NK-92 (cell line): ENCODE data around the gene PTPRG.

Experiments used
- DNase-seq: peaks from one replicate; lab custom pipeline; 2025; ENCODE audit not compliant: unreplicated experiment; lab: John Stamatoyannopoulos, UW

Gene PTPRG

DNA sequence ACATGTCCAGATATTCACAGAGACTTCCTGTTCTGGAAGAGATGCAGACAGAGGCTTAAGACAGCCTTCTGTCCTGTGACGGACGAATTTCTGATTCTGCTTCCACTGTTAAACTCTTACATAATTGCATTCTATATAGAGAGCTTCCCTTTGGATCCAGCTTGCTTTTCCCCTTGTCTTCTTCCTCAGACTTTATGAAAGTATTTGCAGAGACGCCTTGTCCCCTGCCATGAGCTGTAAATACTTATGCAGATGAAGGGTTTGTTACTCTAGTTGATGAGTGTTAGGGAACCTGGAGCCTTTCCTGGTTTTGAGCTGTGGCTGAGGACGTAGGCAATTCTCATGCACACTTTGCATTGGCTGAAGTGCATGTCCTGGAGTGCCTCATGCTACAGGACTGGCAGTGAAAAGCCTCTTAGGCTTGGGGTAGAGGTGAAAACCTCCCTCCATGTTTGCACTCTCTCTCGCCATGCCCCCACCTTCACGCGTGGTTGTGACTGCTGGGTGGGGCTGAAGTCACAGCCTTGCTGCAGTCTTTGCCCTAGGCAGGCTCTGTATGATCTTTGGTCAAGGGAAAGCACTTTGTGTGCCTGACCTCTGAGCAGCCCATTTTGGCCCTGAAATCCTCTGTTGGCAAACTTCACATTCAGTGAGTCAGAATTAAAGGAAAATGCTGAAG lies 286.6 kb downstream of the PTPRG start:
- no peak for DNase-seq

DNA sequence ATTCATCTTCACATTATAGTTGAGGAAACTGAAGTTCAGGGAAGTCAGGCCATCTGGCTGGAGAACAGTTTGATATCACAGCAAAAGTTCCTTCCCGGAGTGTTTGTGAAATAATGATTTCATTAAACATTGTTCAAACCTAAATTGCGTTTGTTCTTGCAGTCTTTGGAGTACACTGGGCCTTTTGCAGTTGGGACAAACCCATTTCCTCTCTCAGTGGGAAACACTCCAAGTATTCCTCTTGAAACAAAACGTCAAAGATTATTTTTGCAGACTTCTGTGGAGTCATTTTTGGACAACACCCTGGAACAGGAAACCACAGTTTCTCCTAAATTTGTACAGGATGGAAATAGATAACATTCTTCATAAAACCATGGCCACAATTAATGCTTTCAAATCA lies 287.5 kb downstream of the PTPRG start:
- no peak for DNase-seq

DNA sequence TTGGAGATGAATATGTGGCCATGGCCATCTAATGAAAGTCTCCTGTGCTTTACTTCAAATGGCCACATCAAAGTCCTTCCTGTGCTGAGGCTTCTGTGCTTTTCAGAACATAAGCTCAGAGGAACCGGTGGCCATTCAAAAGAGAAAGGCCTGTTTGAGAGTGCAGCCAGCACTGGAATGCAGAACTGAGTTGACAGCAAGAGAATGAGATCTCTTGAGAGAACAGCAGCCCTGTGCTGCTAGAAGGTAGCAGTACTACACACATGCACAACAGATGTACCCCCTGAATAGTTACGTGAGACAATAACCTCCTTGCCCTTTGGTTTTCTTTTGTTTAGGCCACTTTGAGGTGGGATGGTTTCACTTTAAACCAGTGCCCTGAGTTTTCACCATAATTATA lies 292.5 kb downstream of the PTPRG start:
- DNase-seq = no peak

DNA sequence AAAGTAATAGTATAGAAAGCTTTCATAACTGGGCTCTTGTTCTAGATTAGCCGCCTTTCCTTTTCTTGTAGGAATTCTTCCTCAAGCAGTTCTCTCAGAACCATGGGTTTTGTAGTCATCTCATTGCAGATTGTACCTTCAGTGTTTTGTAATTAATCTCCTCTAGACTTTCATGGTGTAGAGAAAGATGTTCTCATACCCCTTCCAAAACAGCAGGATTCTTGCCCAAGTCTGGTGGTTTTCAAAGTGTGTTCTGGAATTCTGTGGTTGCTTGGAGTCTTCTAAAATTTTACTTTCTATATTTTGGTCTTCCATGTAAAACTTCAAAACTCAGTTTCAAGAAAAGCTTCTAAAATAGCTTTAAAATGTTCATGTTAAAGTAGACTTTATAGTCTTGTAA lies 293.8 kb downstream of the PTPRG start:
- no peak for DNase-seq

DNA sequence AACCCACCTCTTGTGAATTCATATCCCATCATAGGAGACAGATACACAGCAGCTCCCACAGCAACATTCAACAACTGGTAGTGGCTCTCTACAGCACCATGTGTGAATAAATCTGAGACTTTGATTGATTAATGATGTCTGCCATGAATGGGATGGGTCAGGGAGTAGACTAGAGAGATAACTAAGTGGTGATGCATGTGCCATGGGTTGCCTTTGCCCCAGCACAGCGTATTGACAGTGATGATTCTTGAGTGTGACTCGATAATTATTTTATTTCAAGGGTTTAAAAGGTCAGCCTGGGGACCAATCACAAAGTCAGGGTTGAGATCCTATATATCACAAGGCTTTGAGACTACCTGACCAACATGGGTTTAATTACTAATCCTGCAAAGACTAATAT lies 295.9 kb downstream of the PTPRG start:
- DNase-seq = no peak

DNA sequence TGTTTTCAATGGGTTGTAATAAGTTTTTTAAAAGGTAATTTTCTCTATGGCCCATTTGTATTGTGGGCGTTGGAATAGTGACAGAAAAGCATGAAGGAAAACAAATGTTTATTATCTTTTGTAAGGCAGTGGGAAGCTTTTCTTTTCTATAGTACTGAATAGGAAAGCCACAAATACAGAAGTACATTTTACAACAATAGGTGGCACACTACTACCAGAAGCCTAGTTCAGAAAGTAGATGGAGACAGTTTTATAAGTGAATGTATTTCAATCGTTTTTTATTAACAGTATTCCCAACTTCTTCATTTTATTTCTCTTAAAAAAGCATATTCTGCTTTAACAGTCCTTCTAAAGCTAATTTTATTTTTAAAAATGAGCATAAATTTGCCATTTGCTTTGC lies 296.7 kb downstream of the PTPRG start:
- no peak for DNase-seq

DNA sequence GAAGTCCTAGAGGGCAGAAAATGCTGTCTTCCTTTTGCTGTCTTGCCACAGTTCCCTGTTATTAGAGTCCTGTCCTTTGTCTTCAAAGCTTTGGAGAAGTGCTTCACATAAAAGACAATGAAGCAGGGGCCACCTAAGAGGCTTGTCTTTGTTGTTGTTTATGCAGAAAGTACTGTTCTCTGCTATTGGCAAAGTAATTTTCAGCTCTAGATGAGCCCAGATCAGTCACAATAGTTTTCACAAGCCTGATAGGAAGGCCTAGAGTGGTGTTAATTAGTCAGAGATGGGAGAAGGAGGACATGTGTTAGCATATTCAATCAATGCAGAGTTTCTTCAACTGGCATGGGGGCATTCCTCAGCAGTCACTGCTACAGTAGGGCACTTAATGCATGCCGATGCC lies 300.0 kb downstream of the PTPRG start:
- no peak for DNase-seq

DNA sequence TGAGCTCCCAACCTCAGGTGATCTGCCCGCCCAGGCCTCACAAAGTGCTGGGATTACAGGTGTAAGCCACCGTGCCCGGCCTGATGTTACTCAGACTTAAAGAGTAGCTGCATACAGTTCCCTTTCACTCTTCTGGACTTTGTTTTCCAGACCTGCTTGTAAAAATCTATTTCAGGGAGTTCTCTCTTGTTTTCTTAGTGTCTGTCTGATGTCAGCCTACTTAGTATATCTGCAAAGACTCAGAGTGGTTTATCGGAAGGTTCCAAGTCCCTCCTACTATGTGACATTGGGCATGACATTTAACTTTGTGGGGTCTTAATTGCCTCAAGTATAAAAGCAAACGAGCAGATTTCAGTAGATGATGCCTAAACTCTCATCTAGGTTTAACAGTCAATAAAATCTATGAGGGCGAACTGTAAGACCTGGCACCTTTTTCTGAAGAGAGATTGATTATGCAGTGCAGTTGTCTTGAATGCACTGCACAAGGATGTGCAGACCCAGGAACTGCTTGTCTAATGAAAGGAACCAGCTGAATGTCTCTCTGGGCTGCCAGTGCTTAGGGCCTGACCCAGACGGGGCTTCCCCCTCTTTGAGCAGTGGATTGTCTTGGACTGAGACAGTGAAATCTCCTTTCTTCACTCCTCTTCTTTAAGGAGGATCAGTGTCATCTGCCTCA lies 301.4 kb downstream of the PTPRG start:
- no peak for DNase-seq

DNA sequence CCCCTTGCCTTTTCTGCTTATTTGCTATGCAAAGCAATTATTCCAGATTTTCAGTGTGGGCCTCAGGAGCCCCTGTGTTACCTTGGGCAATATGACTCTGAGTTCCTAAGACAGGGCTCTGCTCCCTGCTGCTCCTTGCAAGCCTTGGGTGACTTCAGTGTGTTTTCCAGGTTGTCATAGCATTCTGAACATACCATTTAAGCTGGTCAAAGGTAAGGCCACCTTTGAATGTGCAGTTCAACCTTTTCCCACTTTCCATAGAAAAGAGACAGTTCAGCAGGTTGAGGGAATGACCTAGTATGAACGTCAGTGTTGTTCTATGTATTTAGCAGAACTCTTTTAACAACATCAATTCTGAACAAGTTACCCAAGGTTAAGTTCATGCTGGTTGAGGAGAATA lies 302.2 kb downstream of the PTPRG start:
- no peak for DNase-seq

DNA sequence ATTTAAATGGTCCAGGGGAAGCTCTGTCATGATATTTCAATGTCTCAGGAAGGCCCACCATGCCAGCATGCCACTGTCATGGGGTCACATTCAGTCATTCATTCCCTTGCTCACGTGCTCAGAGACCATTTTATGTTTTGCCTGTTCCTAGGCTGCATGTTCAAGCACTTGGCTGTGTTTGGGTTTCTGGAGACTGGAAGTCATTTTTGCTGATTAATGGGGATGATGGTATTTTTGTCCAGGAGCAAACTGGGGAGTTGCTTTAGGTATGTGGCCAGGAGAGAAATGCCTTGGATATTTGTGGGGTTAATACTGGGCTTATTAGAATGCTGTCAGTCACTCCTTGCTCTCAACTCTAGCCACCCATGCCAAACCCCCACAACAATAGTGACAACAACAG lies 303.5 kb downstream of the PTPRG start:
- no peak for DNase-seq

DNA sequence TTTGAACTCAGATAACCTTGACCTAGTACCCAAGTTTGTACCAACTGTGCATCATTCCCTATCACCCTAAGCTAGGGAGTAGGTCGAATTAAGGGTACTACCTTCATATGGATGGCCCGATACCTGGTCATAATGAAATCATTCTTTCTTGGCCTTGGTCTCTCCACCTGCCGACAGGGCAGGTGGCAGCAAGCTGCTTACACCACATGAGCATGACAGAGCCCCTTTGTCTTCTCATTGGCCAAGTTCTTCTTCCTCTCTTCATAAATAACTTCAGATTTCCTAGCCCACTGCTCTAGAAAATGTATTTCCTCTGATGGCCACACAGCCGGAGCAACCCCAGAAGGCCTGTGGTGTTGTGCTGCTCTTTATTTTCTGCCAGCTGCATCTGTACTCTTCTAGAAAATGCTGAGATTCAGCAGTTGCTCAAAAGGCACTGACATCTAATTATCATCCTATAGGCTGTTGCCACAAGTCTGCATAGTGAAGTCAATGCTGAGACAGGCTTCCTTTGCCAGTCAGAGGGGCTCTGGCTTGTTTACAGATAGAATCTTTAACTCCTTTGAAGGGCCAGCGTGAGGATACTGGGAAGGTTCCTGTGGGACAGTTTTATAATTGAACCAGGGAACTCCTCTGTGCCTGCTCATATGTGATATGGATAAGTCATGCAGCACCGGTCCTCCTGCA lies 304.2 kb downstream of the PTPRG start:
- no peak for DNase-seq

DNA sequence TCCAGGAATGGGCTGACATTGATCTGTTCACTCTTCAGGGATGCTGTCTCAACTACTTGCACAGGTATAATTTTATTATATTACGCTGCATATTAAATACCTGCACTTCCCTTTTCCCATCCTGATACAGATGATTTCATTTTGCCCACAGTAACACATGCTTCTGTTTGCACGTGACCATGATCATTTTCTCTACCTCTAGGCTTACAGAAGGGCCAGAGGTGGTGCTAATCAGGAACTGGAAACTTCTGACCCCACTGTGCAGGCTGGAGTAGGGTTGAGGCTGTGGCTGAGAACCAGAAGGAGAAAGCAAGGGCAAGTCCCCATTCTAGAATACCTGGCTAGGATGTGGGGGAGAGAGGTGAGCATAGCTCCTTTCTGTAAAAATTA lies 304.8 kb downstream of the PTPRG start:
- no peak for DNase-seq

DNA sequence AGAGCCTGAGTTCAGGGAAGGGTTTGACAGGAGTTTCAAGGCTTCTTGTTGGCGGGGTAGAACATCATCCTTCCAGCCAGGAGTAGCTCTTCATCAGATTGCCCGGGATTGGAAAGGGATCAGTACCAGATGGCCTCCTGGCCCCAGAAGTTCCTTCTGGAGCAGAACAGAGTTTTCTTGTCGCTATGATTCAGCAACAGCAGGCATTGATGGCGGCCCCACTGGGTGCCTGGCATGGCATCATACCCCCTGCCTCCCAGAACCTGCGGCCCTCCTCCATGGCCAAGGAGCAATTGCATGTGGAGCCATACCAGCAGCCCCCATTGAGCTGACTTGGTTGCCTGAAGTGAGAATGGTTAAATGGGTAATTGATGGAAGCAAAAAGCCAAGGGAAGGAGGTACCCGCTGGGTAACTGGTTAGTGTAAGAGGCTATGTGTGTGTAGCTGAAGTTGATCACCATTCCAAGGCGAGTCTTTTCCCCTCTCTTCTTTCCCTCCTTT lies 305.6 kb downstream of the PTPRG start:
- no peak for DNase-seq

DNA sequence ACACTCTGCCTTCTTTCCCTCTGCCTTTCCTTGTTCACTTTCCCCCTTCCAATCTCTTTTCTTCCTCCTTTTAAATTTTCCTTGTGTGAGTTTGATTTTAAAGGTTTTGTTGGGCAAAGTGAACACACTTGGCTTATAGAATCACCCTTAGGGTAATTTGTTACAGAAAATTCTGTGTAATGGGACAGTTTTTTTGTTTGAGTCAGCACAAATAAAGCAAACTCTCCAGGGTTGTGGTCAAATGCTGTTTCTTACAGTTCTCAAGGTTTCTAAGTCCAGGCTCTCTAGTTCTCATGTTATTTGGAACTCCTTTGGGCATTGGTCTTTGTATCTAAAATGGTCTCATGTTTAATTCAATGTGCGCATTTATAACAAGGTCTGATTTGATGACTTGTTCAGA lies 307.1 kb downstream of the PTPRG start:
- DNase-seq = no peak

DNA sequence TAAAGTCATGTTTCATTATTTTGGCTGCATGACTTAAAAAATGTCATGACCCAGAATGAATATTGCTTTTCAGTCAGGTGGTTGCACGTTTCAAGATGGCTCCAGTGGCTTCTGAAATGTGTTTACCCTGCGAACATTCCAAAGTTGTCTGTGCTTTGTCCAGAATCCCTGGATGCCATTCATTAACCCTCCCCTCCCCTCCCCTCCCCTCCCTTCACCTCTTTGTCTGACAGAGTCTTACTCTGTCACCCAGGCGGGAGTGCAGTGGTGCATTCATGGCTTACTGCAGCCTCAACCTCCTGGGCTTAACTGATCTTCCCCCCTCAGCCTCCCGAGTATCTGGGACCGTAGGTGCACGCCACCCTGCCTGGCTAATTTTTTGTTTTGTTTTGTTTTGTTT lies 308.0 kb downstream of the PTPRG start:
- no peak for DNase-seq

DNA sequence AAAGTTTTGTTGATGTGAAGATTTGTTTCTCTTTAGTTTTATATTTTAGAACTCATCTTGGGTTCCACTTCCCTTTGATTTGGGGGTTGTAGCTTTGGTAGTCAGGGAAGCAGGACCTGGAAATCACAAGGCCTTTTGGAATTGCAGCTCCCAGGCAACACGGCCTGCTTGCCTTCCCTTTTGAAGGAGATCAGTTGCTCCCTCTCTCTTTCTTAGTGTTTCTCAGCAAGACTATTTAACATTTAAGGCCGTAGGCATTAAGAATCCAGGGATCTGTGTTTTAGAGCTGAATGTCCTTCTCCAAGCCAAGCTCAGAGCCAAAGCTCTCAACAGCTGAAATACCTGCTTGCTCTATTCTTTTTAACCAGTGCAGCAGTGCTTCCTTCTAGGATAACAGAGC lies 310.3 kb downstream of the PTPRG start:
- no peak for DNase-seq

DNA sequence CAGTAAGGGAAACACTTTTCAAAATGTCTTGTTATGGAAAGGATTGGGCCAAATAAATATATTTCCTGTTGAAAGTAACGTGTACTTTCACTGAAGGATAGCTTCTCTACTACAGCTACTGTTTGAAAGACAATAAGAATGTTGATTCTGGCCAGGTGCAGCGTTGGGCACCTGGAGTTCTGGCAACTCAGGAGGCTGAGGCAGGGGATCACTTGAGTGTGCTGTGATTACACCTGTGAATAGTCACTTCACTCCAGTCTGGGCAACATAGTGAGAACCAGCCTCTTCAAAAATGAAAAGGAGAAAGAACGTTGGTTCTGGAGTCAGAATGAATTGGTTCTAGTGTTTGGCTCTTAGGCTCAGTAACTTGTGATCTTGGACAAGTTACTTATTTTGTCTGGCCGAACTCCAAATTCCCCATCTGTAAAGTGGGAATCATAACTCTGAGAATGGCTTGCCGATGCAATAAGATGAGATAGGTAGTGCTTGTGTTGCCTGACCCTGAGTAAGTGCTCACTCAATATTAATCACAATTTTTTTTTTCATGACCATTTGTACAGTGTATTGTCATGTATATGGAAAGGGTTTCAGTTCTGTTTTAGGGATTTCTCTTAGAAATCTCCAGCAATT lies 310.8 kb downstream of the PTPRG start:
- DNase-seq = no peak

DNA sequence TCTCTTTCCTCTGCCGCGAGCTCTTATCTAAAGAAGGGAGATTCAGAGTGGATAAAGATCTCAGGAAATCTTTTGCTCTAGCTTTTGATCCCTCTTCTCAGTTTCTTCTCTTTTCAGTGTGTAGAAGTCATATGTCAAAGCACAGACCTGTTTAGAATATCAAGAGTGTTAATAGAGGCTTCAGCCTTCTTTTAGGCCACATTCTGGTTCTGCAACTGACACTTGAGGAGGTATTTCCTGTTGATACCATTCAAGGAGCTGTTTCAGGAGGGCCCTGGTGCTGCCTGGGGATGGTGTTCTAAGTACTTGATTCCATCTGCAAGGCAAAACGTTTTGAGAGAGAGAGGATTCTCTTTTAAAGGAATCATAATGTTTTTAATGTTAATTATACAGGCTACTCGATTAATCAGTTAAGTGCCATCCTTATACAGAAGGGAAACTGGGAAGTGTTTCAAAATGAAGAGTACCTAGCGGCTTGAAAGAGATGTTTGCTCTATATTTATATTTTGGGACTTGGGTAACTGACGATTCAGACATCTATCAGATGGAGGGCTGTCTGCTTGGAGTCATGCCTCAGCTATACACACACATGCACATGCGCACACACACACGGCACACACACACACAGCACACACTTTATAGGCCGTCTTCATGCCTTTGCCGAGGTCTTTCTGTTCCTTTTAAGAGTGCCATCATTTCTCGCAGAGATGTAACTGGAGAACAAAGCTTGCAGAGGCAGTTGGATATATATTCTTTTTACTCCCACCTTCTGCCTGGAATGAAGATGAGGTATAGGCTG lies 313.9 kb downstream of the PTPRG start:
- DNase-seq = no peak

DNA sequence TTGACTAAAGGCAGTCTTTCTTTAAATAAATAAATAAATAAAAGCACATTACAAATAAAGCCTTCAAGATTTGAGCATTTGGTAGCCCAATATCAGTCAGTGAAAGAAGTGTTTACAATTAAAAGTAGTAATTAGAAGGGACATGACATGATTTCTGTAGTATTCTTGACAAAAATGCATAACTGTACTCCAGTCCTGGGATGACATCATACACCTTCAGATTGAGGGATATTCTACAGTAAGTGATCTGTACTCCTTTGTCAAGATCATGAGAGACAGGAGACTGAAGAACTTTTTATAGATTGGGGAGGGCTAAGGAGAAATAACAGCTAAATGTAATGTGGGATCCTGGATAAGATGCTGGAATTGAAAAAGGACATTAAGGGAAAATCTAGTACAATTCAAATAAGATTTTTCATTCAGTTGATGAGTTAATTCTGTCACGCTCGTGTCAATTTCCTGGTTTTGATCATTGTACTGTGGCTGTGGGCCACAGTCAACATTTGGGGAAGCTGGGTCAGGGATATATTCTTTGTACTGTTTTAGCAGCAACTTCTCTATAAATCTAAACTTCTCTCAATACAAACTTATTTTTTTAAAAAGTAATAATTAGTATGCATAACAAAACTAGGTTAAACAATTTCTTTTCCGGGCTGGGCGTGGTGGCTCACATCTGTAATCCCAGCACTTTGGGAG lies 314.8 kb downstream of the PTPRG start:
- no peak for DNase-seq

DNA sequence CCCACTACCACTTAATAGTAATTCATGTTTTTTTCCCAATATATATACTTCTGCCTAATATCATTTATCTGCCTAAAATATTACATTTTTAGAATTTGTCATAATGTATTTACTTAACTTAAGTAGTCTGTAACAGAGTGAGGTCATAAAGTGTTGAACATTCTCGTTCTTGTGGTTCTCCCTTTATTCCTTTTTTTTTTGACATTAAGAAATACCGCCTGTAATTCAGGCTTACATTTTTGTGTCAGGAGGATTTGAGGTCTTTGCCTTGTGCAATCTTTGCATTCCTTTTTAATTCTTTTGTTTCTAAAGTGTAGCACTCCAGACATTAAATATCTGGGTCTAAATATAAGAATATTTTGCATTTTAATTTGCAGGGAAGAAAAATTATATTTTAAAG lies 315.4 kb downstream of the PTPRG start:
- no peak for DNase-seq
